Epithelial cell of proximal tubule (primary cell): Measurements from ENCODE around the gene BPHL. TPM values are rescaled to one million over a fixed set of nuclear protein-coding genes. Genes with fewer than 3 reads are reported as not detected.
"Not testable (repeated sequence)": the region's sequence is repeated elsewhere in the genome, so short reads cannot be mapped to it uniquely, and the experiment has no call there.

Source experiments
- DNase-seq: peaks from one replicate; pipeline ENCODE4 v3.0.0-alpha.2; 2011; ENCODE audit warnings: low read depth
- H3K4me3 ChIP-seq: 2 replicates; pipeline ENCODE4 v1.5.1; 2011; ENCODE audit warnings: low read depth, mild to moderate bottlenecking, low read length
- CTCF ChIP-seq: conservative IDR thresholded peaks from 2 replicates; pipeline ENCODE4 v1.5.1; 2012; ENCODE audit warnings: low read depth, mild to moderate bottlenecking, low read length
- total RNA-seq: library from RNA; depleted of rRNA; stranded (reverse); fragments of >200 nt; gene quantifications from 2 replicates; pipeline ENCODE4 v1.2.3, GENCODE V29; 2015

BPHL gene
- total RNA-seq, 1 donor from 2014 or later, result 30.7 TPM

DNA sequence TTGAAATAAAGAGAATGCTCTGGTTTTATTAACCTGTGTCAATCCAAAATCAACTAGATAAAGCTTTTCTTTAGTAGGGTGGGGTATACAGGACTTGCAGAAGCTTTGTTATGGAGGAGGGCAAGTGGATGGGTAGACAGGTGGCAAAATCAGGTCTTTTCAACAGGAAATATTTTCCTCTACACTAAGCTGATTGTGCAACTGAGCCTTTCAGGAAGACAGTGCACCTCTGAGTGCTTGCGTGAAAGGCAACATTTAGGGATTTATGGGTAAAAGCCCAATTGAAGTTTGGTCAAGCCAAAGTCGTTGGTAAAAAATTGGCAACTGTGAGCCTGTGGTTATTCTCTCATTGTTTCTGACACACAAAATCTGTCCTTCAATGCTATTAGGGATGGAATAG lies 62.6 kb downstream of the BPHL start:
- no peak for TF ChIP-seq CTCF
- DNase-seq, result no peak
- H3K4me3 ChIP-seq, result no peak overlapping the region

- DNase-seq, result no peak
- no peak overlapping the region for H3K4me3 ChIP-seq
- no peak for TF ChIP-seq CTCF
These were observed 64.6 kb downstream of the BPHL start for GRCh38 chr6:3183066-3183465.

DNA sequence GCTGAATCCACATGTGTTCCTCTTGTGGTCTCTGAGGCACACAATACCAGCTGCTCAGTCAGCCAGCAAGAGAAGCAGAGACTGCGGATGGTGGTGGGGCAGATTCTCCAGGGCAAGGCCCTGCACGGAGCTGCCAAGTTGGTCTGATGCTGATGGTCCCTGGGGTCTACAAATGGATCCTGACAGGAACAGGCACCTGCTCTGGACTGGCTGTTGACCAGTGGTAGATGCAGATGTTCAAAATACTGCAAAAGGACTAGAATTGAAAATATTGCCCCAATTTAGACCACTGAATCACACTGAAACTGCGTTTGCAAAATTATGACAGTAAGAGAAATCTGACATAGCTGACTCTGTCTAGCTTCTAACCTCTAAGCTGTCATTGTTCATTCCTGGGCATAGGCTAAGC lies 68.5 kb downstream of the BPHL start:
- no peak for DNase-seq
- TF ChIP-seq CTCF, result no peak
- no peak overlapping the region for H3K4me3 ChIP-seq

- no peak for TF ChIP-seq CTCF
These were observed 69.8 kb downstream of the BPHL start for GRCh38 chr6:3188262-3188661.

DNA sequence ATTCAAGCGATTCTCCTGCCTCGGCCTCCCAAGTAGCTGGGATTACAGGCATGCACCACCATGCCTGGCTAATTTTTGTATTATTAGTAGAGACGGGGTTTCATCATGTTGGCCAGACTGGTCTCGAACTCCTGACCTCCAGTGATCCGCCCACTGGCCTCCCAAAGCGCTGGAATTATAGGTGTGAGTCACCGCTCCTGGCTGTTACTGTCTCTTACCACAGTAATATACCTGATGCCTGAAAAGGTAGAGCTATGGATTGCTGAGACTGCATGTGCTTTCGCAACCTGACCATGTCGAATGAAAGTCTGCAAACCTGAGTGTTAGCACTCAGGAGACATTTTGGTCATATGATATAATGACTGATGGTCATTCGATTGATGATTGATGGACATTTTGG lies 70.7 kb downstream of the BPHL start:
- not testable (repeated sequence) for H3K4me3 ChIP-seq, DNase-seq

More at GRCh38 chr6:3188262-3188661, 69.8 kb downstream of the BPHL start:
- no peak for DNase-seq
- H3K4me3 ChIP-seq, result no peak overlapping the region

DNA sequence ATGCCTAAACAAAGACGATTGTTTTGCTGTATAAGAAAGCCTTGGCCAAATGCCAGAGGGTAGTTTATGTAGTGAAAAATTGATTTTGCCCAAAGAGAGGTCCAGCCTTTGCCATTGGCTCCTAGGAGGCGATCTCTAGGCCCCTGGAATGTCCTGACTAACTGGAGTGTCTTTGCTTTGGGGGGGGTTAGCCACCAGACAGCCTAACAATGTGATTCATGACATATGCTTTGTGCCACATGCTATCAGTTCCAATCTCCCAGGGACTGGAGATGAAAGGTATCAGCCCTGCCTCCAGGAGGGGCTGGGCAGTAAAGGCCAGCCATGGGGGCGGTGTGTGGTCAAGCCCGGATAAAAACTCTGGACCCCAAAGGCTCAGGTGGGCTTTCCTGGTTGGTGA lies 71.5 kb downstream of the BPHL start:
- no peak overlapping the region for H3K4me3 ChIP-seq
- no peak for TF ChIP-seq CTCF

DNA sequence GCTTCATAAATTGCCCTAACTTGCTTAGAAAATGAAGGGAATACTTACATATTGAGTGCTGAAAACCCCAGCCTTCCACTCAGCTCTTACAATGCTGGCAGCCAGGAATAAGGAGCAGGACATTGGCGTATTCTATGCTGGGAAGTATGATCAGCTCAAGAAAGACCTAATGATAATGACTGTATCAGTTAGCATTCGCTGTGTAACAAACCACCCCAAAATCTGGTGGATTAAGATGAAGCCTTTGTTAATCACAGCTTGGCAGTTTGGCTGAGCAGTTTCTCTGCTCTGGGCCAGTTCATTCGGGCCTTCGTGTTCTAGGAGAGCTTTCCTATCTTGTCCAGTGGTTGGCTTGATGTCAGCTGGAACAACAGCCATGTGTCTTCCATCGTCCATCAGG lies 72.3 kb downstream of the BPHL start:
- DNase-seq, result no peak
- no peak overlapping the region for H3K4me3 ChIP-seq
- TF ChIP-seq CTCF, result no peak

More for the DNA sequence above, 71.5 kb downstream of the BPHL start:
- DNase-seq, result no peak
